Measurements from ENCODE around the gene DCAF5.

- TF ChIP-seq CTCF (IDR thresholded peaks at IDR 0.05): no peak
- TF ChIP-seq POLR2AphosphoS5 (IDR thresholded peaks at IDR 0.05; ENCODE audit: insufficient read depth in 1 of 2, low read depth in 1 of 2): no peak
- no peak for TF ChIP-seq POLR2A (IDR thresholded peaks at IDR 0.05)
Measured at GRCh38 chr14:69139743-69140142, 13.2 kb downstream of the DCAF5 start.

Measured in vagina (tissue), 2 donors.